ENCODE results near the gene AAR2. TPM values are rescaled to one million over a fixed set of nuclear protein-coding genes. Genes with fewer than 3 reads are reported as not detected.

AAR2 gene
- total RNA-seq, 4 donors from 2014 or later: 25.5 to 33.3 (median 29.9) TPM

DNA sequence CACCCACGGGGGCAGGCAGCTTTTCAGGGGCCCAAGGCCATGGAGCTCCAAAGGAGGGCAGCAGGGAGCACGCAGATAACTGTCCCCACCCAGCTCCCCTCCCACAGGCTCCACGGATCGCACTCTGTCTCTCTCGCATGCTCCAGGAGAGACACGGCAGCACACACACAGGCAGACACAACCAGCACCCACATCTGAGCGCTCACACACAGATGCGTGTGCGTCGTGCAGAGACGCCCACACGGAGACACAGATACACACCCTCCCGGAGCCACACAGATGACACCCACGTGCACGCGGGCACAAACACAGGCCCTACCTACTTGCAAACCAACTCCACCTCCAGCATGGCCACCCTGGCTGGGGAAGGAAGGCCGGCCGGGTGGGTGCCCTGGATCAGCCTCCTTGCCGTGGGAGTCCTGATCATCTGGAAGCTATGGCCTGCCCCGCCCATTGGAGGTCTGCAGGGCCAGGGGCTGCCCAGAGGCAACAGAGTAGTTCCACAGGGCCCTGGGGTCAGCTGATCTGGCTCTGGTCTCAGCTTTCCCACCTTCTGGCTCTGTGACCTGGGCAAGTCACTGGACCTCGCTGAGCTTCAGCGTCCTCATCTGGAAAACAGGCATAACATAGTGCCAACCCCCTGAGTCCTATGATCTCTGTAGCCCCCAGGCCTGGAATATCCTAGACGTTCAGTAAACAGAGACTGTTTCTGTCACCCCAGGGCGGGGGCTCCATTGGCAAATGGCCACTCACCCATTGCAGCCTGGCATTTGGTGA lies 31.5 kb downstream of the AAR2 start:
- Histone ChIP-seq H3K36me3 (no peaks in the 10 kb centered on the region), H3K9me3 (no peaks in the 10 kb centered on the region), H3K27me3 (no peaks in the 10 kb centered on the region), H3K4me3 (replicated peaks in 1 of 3) (no peak overlapping the region), H3K4me1 (no peaks in the 10 kb centered on the region), H3K27ac (no peak overlapping the region)
- WGBS, 2 donors: 75 to 79% methylated on average over 6 to 11 of the region's 24 CpGs
- no peak for DNase-seq
- intact Hi-C loops (cut with DNase I): no loop called here
- TF ChIP-seq, protein P1, sequence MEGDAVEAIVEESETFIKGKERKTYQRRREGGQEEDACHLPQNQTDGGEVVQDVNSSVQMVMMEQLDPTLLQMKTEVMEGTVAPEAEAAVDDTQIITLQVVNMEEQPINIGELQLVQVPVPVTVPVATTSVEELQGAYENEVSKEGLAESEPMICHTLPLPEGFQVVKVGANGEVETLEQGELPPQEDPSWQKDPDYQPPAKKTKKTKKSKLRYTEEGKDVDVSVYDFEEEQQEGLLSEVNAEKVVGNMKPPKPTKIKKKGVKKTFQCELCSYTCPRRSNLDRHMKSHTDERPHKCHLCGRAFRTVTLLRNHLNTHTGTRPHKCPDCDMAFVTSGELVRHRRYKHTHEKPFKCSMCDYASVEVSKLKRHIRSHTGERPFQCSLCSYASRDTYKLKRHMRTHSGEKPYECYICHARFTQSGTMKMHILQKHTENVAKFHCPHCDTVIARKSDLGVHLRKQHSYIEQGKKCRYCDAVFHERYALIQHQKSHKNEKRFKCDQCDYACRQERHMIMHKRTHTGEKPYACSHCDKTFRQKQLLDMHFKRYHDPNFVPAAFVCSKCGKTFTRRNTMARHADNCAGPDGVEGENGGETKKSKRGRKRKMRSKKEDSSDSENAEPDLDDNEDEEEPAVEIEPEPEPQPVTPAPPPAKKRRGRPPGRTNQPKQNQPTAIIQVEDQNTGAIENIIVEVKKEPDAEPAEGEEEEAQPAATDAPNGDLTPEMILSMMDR (IDR thresholded peaks at IDR 0.05): no peak
- TF ChIP-seq POLR2A (IDR thresholded peaks at IDR 0.05): no peak

DNA sequence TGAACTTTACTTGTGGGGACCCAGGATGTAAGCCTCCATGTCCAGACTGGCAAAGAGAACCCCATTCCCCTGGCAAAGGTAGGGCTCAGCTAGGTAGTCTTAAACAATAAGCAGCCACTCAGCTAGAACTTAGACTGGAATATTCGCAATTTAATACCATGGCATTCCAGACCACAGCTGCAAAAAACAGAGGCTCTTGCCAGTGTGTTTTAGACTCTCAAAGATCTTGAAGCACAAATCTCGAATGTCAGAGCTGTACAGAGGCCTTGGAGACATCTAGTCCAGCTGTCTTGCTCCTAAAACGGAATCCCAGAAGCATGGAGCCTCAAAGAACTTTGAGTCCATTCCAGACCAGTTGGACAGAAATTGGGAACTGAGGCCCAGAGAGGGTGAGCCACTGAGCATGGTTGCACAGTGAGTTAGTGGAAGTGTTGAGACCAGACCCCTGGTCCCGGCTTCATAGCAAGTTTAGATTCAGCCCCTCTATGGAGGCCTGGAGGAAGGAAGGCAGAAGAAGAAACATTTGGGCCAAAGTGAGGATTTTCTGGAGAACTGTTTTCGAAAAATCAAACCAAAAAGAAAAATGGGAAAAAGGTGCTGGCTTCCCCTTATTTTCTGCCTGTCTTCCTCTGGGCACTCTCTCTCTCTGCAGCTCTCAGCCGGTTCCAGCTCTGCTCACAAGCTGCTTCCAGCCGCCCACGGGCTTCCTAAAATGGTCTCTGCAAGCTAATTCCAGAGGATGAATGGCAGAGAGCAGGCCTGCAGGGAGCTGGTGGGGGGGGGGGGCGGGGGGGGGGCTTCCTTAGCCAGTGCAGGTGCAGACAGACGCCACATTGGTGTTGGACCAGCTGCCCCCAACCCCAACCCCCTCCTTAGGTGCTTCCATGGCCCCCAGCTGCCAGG lies 32.4 kb downstream of the AAR2 start:
- intact Hi-C loops (cut with DNase I): no loop called here
- Histone ChIP-seq H3K27ac (no peak overlapping the region), H3K36me3 (no peaks in the 10 kb centered on the region), H3K27me3 (no peaks in the 10 kb centered on the region), H3K4me3 (replicated peaks in 1 of 3) (no peak overlapping the region), H3K4me1 (no peaks in the 10 kb centered on the region), H3K9me3 (no peaks in the 10 kb centered on the region)
- 57 to 67% methylated on average over 10 of the region's 10 CpGs for WGBS, 2 donors
- TF ChIP-seq, protein P1 (IDR thresholded peaks at IDR 0.05): no peak
- TF ChIP-seq POLR2A (IDR thresholded peaks at IDR 0.05): no peak
- no peak for DNase-seq

DNA sequence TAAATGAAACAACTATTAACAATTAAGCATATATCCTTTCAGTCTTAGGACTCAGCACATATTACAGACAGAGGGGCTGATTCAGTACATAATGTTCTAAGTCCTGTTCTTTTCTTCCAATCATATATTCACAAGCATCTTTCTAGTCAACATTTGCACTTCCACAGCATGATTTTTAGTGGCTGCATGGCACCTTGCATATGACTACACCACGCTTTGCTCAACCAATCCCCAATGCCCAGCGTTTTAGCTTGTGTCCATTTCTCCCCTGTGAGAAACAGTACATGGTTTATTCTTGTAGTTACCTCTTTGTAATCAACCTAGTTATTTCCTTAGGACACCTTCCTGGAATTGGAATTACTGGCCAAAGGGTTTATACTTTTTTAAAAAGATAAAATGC lies 33.2 kb downstream of the AAR2 start:
- no peaks in the 10 kb centered on the region for H3K36me3 ChIP-seq
- intact Hi-C loops (cut with DNase I): no loop called here
- H3K27ac ChIP-seq: no peak overlapping the region
- H3K9me3 ChIP-seq: no peaks in the 10 kb centered on the region
- no peaks in the 10 kb centered on the region for H3K27me3 ChIP-seq
- no peaks in the 10 kb centered on the region for H3K4me1 ChIP-seq
- WGBS, 2 donors: 84 to 89% methylated on average over 2 of the region's 2 CpGs
- no peak for TF ChIP-seq POLR2A (IDR thresholded peaks at IDR 0.05)
- TF ChIP-seq, protein P1 (IDR thresholded peaks at IDR 0.05): no peak
- no peak for DNase-seq
- H3K4me3 ChIP-seq (replicated peaks in 1 of 3): no peak overlapping the region

DNA sequence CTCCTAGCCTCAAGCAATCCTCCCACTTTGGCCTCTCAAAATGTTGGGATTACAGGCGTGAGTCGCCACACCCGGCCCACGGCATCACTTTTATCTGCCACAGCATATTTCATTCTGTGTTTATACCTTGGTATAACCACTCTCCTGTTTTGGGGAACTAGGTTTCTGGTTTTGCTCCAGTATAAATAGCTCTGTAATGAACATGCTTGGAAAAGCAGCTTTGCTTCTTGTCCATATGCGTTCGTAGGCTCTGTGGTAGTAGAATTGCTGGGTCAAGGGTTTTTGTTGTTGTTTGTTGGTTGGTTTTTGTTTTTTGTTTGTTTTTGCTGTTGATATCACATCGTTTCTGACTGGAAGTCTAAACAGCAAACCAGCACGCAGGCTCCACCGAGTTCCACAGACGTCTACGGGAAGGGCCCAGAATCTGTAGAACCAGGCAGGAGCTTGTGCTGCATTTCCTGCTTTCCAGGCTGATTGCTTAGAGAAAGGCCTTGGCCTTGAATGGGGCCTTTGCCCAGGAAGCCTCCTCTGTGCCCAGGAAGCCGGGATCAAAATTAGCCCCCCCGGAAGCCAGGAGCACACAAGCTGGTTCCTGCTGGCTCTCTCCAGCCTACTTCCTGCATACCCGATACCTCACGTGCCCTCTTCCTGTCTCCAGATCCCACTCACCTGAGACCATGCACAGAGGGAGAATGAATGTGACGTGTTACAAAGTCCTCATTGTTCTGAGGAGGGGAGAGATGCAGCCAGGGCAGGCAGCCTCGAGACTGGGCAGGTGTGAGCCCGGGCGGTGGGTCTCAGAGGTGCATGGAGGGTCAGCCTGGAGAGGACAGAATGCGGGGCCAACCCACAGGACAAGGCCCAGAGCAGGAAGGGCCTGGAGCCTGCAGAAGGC lies 34.7 kb downstream of the AAR2 start:
- intact Hi-C loops (cut with DNase I): no loop called here
- Histone ChIP-seq H3K9me3 (no peaks in the 10 kb centered on the region), H3K36me3 (no peaks in the 10 kb centered on the region), H3K4me3 (replicated peaks in 1 of 3) (no peak overlapping the region), H3K4me1 (no peaks in the 10 kb centered on the region), H3K27ac (no peak overlapping the region), H3K27me3 (no peaks in the 10 kb centered on the region)
- 83% methylated on average over 18 to 20 of the region's 20 CpGs for WGBS, 2 donors
- TF ChIP-seq, protein P1 (IDR thresholded peaks at IDR 0.05): no peak
- TF ChIP-seq POLR2A (IDR thresholded peaks at IDR 0.05): no peak
- no peak for DNase-seq
